RCC 7860 (cell line): ENCODE measurements around the gene IRAK1BP1.
"Not testable (repeated sequence)": the region's sequence is repeated elsewhere in the genome, so short reads cannot be mapped to it uniquely, and the experiment has no call there.

Experiments
- DNase-seq: peaks from one replicate; pipeline ENCODE4 v3.0.0-alpha.2; 2015; ENCODE audit warnings: low spot score
- FAIRE-seq: peaks from 2 replicates; lab custom pipeline; 2012; peaks lifted over from hg19 to GRCh38; lab: Jason Lieb, UNC

The IRAK1BP1 gene

DNA sequence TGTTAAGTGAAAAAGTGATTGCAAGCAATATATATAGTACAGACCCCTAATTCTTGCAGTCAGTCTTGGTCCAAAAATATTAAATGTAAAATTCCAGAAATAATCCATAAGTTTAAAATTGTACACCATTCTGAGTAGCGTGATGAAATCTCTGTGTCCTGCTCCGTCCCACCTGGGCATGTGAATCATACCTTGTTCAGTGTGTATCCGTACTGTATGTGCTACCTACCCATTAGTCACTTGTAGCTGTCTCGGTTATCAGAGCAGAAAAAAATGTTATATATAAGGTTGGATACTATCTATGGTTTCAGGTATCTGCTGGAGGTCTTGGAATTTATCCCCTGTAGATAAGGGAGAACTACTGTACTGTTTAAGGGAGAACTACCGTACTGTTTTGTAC, 16.3 kb downstream of the IRAK1BP1 start:
- FAIRE-seq (no peak), DNase-seq (no peak)

DNA sequence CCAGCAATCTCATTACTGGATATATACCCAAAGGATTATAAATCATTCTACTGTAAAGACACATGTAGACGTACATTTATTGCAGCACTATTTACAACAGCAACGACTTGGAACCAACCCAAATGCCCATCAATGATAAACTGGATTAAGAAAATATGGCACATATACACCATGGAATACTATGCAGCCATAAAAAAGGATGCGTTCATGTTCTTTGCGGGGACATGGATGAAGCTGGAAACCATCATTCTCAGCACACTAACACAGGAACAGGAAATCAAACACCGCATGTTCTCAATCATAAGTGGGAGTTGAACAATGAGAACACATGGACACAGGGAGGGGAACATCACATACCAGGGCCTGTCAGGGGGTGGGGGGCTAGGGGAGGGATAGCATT, 22.6 kb downstream of the IRAK1BP1 start:
- FAIRE-seq, DNase-seq: not testable (repeated sequence)

DNA sequence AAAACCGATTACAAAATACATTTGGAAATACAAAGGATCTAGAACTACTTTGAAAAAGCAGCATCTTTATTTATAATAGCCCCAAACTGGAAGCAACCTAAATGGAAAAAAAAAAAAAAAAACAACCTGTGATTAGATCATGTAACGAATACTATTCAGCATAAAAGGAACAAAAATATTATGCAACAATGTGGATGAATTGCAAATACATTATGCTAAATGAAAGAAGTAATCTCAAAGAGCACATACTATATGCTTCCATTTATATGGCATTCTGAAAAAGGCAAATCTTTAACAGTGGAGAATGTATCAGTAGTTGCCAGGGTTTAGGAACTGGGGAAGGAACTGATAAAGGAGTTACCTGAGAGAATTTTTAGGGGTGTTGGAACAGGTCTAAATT, 28.9 kb downstream of the IRAK1BP1 start:
- FAIRE-seq = no peak

DNA sequence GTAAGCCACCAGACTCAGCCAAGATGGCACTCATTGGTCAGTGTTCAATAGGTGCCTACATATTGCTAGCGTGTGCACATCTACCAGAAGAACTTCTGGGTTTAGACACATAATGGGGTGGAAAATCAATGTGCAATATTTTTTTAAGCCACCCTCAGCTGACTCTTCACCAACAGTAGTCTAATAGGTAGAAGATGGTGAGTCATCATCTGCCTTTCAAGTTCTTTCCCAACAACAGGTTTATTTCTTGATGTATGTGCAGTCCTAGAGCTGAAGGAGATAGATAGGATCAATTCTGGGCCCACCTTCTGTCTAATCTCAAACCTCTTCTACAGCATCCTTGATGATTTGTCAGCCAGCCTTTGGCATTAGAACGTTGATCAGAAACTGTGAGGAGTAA, 41.3 kb downstream of the IRAK1BP1 start:
- no peak for FAIRE-seq

More for the DNA sequence above, 28.9 kb downstream of the IRAK1BP1 start:
- DNase-seq = no peak

DNA sequence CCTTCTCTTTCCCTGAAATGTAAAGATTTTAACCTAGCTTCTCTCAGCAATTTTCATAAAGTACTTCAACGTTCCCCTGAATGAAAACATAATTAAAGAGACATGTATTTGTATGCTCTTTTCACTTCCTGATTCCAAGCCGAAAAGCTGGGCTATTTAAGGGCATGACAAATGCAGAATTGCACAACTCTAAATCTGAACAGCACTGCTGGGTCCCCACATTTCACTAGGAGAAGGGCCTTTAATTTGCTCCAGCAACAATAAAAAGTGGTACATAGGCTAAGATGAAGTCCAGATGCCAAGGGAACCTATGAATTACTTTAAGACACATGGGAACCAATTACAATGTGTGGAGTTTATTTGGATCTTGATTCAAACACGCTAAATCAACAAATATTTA, 42.0 kb downstream of the IRAK1BP1 start:
- DNase-seq = no peak
- FAIRE-seq = no peak

More for the DNA sequence above, 41.3 kb downstream of the IRAK1BP1 start:
- DNase-seq = no peak

DNA sequence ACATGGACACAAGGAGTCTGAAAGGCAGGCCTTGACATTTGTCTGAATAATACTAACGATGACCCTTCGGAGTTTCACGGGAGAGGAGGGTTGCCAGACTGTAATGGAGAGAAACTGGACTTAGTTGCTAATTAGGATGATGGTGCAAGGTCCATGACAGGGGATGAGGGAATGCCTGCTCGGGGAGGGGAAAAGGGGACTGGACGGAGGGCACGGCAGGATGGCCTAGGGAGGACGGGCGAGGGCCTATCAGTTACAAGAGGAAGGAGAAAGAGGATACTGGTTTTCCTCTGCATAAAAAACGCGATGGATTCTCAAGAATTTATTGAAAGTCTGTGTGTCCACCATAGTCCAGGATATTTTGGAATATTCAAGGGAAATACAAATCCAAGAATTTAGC, 42.7 kb downstream of the IRAK1BP1 start:
- no peak for FAIRE-seq
- DNase-seq = no peak

DNA sequence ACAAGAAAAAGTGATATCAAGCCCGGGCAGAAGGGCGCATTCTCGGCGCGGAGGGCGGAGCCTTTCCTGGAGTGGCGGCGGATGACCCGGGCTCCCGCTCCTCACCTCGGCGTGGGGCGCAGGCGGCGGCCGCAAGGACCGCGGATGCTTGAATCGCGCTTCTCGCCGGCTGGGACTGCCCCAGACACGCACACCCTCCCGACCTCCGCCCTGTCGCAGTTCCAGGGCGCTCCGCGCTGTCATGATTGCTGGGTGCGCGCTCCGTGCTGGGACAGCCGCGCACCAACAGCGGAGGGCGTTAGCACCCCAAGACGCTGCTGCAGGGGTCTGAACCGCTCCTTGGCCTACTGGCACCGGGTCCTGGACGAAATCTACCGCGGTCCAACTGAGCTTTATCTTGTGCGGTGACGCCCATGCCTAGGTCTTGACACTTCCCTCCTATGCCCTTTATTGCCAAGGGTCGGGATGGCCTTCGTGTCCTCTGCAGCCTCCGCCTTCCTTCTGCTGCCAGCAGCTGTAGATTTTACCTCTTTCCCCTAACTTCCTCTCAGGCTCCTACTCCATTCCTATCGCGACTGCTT, 43.3 kb downstream of the IRAK1BP1 start:
- FAIRE-seq = no peak
- DNase-seq = no peak

DNA sequence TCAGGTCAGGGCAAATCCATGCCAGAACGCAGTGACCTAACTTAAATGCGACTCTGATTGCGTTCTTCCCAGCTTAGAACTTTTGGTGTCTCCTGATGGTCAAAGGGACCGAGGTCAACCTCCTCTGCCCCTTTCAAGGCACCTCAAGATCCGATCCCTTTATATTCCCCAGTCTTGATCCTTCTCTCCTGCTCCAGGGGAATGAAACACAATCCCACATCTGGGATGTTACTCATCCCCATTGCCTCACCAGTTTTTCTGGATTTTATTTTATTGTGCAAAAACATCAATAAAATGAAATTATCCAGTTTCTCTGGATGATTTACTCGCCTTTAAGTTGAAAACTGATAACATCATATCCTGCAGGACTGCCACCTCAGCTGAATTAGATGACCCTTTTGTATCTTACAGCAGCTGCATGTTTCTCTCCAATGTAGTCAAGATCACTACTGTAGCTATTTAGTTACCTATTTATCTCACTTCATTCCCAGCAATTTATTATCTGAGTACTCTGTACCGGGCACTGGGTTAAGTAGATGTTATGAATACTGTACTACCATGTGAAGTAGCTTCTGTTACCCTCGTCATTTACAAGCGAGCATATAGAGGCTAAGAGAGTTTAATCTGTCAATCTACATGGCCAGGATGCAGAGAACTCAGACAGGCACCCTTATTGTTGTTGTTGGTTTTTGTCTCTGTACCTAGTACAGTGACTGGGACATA, 44.0 kb downstream of the IRAK1BP1 start:
- DNase-seq (no peak), FAIRE-seq (no peak)

DNA sequence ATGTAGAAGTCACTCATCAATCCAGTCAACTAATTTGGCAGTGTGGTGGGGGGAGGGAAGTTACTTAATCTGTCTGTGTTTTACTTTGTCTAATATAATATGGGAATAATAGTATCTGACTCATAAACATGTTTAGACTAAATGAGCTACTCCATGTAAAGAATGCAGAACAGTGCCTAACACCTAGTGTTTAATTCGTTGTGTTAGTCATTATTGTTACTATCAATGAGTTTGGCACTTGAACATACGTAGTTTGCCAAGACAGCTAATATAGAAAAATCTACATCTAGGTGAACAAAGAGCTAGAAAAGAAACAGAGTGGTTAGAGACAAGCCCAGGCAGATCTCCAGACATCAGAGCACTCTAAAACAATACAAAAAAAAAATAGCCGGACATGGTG, 49.1 kb downstream of the IRAK1BP1 start:
- FAIRE-seq (no peak), DNase-seq (no peak)

DNA sequence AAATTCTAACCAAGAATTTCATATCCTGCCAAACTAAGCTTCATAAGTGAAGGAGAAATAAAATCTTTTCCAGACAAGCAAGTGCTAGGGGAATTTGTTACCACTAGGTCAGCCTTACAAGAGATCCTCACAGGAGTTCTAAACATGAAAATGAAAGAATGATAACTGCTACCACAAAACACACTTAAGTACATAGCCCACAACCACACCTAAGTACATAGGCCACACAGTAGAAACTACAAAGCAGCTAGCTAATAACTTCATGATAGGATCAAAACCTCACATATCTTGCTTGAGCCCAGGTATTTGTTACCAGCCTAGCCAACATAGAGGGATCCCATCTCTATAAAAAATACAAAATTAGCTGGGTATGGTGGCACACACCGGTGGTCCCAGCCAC, 50.4 kb downstream of the IRAK1BP1 start:
- DNase-seq (no peak), FAIRE-seq (no peak)

DNA sequence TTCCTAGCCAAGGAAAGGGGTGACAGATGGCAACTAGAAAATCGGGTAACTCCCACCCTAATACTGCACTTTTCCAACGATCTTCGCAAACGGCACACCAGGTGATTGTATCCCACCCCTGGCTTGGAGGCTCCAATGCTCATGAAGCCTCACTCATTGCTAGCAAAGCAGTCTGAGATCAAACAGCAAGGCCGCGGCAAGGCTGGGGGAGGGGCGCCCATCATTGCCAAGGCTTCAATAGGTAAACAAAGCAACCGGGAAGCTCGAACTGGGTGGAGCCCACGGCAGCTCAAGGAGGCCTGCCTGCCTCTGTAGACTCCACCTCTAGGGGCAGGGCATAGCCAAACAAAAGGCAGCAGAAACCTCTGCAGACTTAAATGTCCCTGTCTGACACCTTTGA, 53.8 kb downstream of the IRAK1BP1 start:
- DNase-seq, FAIRE-seq: not testable (repeated sequence)

DNA sequence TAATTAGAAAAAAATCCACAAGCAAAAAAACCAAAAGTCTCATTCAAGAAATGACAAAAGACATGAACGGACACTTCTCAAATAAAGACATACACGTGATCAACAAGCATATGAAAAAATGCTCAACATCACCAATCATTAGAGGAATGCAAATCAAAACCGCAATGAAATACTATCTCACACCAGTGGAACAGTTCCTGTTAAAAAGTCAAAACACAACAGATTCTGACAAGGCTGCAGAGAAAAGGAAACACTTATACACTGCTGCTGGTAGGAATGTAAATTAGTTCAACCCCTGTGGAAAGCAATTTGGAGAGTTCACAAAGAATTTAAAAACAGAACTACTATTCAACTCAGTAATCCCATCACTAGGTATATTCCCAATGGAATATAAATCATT, 58.0 kb downstream of the IRAK1BP1 start:
- FAIRE-seq = no peak
- no peak for DNase-seq

DNA sequence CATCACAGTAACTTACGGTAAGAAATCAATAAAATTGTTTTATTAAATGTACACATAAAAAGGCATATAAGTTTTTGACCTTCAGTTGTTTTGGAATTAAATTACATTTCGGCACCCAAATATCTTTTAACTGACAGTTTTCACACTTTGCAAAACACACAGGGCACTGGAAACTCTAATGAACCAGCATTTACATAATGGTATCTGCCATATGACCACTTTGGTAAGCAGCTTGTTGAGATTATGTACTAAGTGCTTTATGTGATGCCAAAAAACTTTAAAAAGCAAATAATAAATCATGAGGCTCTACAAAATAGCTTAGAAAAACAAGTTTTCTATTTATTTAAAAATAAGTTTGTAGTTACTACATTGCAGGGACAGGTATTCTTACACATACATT, 68.2 kb downstream of the IRAK1BP1 start:
- no peak for FAIRE-seq
- DNase-seq = no peak

DNA sequence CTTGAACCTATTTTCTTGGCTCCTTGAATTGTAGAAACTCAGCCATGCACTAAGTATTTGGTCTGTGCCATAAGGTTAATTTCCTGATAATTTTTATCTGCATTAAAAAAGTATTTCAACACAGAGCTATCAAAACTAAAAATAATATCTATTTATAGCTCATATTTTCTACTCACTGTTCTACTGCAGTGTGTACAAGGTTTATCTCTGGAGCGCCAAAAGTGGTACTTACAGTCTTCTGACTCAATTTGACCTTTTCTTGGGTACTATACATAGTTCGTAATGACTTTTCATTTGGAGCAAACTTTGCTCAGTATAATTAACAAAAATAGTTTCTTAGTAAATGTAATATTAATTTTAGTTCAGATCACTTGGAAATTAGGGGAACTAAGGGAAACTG, 69.2 kb downstream of the IRAK1BP1 start:
- FAIRE-seq (no peak), DNase-seq (no peak)

DNA sequence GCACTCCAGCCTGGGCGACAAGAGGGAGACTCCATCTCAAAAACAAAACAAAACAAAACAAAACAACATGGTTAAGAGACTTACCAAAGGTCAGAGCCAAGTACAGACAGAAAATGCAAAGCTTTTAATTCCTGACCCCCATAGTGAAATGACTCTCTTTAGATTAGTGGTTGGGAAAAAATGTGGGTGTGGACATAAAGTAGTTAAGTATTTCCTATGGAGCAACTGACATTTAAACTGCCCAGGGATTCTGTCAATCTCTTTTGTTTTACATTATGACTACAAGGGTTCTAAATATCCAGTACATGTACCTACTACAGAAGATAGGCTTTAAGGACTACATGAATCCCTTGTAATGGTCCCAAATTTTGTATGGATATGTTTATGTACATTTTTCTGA, 75.1 kb downstream of the IRAK1BP1 start:
- FAIRE-seq (no peak), DNase-seq (no peak)

DNA sequence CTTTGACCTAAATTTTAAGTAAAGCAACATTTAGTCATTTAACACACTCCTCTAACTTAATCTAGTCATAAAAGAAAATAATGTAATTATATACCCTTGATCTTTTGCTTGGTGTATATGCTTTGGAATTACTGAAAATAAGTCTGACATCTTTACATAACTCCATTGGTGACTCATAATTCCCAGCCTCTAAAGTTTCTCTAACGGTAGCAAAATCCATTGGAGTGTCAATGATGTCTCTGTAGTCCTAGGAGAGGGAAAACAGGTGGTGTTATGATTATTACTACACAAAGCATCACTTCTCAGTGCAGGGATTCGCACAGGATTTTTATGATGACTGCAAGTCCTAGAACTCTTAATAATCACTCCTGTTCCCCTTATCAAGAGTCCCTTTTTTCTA, 80.2 kb downstream of the IRAK1BP1 start:
- FAIRE-seq = no peak

DNA sequence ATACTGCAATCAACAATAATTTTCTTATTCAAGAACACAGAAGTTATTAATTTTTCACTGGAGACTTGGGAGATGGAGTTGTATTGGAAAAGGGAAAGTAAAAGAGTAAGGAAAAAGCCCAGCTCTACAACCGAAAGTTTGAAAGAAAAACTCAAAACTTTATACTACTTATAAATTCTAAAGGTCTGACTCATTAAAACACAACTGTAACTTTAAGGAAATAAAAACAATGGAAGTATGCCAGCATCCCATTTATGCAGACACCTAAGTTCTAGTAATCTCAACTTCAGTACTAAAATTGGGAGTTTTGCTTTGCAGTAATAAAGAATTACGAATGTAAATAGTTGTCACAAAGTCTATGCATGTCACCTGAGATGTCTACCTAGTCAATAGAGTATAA, 80.6 kb downstream of the IRAK1BP1 start:
- FAIRE-seq (no peak), DNase-seq (no peak)

More for the DNA sequence above, 80.2 kb downstream of the IRAK1BP1 start:
- DNase-seq = no peak

DNA sequence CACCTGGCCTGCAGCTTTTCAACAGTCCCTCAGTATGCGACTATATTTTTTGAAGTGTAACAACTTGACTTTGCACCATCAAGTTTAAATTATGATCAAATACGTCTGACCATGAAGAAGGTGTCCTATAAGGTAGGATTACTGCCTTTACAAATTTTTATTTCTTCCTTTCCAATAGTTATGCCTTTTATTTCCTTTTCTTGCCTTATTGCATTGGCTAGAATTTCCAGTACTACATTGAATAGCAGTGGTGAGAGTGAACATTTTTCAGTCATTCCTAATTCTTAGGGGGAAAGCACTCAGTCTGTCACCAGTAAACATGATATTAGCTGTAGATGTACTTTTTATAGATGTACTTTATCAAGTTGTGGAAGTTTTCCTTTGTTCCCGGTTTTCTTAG, 81.4 kb downstream of the IRAK1BP1 start:
- FAIRE-seq (no peak), DNase-seq (no peak)

DNA sequence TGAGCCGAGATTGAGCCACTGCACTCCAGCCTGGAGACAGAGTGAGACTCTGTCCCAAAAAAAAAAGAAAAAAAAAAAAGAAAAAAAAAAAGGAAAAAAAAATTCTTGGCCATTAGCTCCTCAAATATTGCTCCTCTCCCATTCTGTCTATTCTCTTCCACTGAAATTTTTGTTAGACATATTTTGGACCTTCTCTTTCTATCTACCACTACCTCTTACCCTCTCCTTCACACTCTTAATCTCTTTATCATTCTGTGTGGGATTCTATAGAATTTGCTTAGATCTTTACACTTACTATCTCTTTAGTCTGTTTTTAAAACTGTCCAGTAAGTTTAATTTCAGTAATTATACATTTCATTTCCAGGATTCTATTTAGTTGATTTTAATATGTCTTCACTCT, 85.0 kb downstream of the IRAK1BP1 start:
- no peak for FAIRE-seq
- DNase-seq = no peak
